Progenitor cell of endocrine pancreas (in vitro differentiated cells): ENCODE data around the gene TMEM207. TPM values are rescaled to one million over a fixed set of nuclear protein-coding genes. Genes with fewer than 3 reads are reported as not detected.
A peak's percentile ranks its signal among the peaks of the same experiment; 100 is the strongest.

Experiments
- DNase-seq: peaks from one replicate; pipeline ENCODE4 v3.0.0; 2021; ENCODE audit warnings: low spot score; ENCODE audit not compliant: unreplicated experiment
- H3K27ac Mint-ChIP-seq: 2 replicates; pipeline ENCODE4 v1.8.0; 2021; ENCODE audit warnings: mild to moderate bottlenecking, moderate library complexity, mixed read lengths
- H3K27me3 Mint-ChIP-seq: 2 replicates; pipeline ENCODE4 v1.8.0; 2021; ENCODE audit warnings: mixed read lengths
- H3K36me3 Mint-ChIP-seq: 2 replicates; pipeline ENCODE4 v1.8.0; 2022; ENCODE audit warnings: mixed read lengths; ENCODE audit not compliant: insufficient read depth
- H3K4me1 Mint-ChIP-seq: 2 replicates; pipeline ENCODE4 v1.8.0; 2021; ENCODE audit warnings: low read depth, mixed read lengths
- H3K4me3 Mint-ChIP-seq: 2 replicates; pipeline ENCODE4 v1.8.0; 2021; ENCODE audit warnings: low read depth, mild to moderate bottlenecking, moderate library complexity, mixed read lengths
- H3K9me3 Mint-ChIP-seq: 2 replicates; pipeline ENCODE4 v1.8.0; 2021; ENCODE audit warnings: low read depth, mixed read lengths
- total RNA-seq: library from RNA; stranded (reverse); gene quantifications from 2 replicates; pipeline ENCODE4 v1.2.1, GENCODE V29; 2021
- TF ChIP-seq, protein P1 (sequence below): fragments of 200-600 bp; sonication (generic); IDR thresholded peaks from one replicate; pipeline ENCODE4 v1.5.0; 2021; ENCODE audit warnings: antibody characterized with exemption, mild to moderate bottlenecking; ENCODE audit not compliant: unreplicated experiment

TMEM207 gene
- total RNA-seq, 1 donor from 2014 or later, result not detected

DNA sequence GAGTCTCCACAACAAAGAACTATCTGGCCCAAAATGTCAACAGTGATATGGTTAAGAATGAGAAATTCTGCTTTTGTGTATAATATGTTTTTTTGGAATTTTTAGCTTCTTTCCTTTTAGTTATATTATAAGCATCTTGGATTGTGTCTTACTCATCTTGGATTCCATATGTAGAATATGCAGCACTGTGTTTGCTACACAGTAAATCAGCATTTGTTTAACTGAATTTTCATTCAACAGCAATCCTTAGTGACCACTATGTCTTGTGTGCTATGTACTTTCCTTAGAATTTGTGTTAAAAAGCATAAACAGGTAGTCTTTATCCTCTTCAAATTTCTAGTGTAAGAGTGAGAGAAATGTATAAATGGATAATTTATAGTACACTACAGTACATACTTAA, 18.2 kb upstream of the TMEM207 start:
- H3K27me3 Mint-ChIP-seq, result no peaks in the 10 kb centered on the region
- H3K27ac Mint-ChIP-seq, result no peak overlapping the region
- H3K4me3 Mint-ChIP-seq, result no peak overlapping the region
- TF ChIP-seq, protein P1, sequence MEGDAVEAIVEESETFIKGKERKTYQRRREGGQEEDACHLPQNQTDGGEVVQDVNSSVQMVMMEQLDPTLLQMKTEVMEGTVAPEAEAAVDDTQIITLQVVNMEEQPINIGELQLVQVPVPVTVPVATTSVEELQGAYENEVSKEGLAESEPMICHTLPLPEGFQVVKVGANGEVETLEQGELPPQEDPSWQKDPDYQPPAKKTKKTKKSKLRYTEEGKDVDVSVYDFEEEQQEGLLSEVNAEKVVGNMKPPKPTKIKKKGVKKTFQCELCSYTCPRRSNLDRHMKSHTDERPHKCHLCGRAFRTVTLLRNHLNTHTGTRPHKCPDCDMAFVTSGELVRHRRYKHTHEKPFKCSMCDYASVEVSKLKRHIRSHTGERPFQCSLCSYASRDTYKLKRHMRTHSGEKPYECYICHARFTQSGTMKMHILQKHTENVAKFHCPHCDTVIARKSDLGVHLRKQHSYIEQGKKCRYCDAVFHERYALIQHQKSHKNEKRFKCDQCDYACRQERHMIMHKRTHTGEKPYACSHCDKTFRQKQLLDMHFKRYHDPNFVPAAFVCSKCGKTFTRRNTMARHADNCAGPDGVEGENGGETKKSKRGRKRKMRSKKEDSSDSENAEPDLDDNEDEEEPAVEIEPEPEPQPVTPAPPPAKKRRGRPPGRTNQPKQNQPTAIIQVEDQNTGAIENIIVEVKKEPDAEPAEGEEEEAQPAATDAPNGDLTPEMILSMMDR, result no peak
- no peak for DNase-seq
- H3K4me1 Mint-ChIP-seq, result peaks cover 8% of the 10 kb centered on the region
- H3K9me3 Mint-ChIP-seq, result peaks cover 18% of the 10 kb centered on the region
- H3K36me3 Mint-ChIP-seq, result peaks cover 4% of the 10 kb centered on the region

DNA sequence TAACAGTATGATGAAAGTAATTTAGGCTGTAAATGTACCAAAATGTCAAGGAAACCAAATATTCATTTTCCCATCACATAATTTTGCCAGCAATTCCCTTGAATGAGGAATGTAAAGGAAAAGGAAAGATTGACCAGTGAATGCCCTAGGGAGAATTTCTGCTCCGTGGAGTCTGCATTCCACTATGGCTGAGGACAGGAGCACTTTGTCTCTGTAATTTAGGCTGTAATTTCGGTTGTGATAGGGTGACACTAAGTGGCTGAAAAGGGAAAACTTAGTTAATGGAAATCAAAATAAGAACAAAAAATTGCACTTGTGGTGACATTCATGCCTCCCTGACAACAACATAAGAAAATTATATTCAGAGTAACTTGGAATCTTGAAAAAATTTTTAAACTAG, 8.3 kb upstream of the TMEM207 start:
- no peaks in the 10 kb centered on the region for H3K27me3 Mint-ChIP-seq
- DNase-seq, result no peak
- peaks cover 2% of the 10 kb centered on the region for H3K36me3 Mint-ChIP-seq
- peaks cover 6% of the 10 kb centered on the region for H3K9me3 Mint-ChIP-seq
- no peak overlapping the region for H3K27ac Mint-ChIP-seq
- TF ChIP-seq, protein P1, result no peak
- no peak overlapping the region for H3K4me3 Mint-ChIP-seq
- peaks cover 38% of the 10 kb centered on the region for H3K4me1 Mint-ChIP-seq

DNA sequence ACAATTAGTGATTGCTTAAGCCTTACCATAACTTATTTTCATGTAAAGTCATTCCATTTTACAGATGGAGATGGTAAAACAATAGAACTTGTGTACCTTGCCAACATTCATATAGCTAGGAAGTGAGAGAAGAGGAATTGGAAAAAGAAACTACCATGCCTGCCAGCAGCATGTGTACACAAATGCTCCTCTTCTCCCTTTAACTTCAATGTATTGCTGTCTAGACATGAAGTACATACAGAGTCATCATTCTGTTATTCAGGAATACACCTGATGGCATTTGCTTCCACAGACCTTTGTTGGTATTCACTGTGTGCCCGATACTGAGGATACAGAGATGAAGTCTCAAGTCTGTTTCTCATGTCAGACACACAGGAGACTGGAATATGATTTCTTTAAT, 7.1 kb upstream of the TMEM207 start:
- TF ChIP-seq, protein P1, result no peak
- Mint-ChIP-seq H3K4me1 (peaks cover 37% of the 10 kb centered on the region), H3K27me3 (no peaks in the 10 kb centered on the region), H3K27ac (peak overlapping the region; percentile 13), H3K36me3 (peaks cover 2% of the 10 kb centered on the region), H3K9me3 (peaks cover 6% of the 10 kb centered on the region), H3K4me3 (no peak overlapping the region)
- no peak for DNase-seq

DNA sequence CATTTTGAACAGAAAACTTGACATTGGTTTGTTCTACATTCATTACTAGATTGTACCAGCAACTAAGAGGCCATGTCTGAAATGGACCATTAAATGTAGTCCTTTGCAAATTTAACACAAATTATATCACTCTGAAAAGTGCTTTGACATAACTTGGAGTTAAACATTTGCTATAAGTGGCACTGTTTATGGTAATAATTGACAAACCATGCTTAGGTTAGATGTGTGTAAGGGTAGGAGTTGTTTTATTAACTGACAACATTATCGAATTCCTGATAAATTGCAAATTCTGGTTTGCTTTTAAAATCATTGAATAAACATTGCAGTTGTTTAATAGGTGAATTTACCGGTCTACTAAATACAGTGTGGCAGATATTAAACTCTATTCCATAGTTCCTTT, 6.1 kb upstream of the TMEM207 start:
- Mint-ChIP-seq H3K4me1 (peaks cover 37% of the 10 kb centered on the region), H3K27ac (peak overlapping the region; percentile 43), H3K9me3 (peaks cover 6% of the 10 kb centered on the region), H3K36me3 (peaks cover 2% of the 10 kb centered on the region), H3K27me3 (no peaks in the 10 kb centered on the region), H3K4me3 (no peak overlapping the region)
- TF ChIP-seq, protein P1, result no peak
- DNase-seq, result no peak

DNA sequence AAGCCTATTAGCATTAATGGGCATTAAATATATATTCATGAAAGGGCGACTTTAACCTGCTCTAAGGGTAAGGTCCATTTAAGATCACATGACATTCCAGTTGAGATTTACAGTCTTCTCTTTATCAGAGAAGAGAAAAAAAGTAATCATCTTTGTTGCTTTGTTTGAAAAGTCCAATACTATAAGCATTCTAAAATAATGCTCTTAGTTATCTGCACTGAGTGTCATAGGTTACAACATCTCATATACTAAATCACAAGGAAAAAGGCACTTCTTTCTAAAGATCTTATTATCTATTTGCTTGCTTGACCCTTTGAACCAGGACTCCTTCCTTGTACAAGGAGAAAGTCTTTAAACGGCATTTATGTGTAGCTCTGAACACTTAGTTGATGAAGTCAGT, 1.4 kb downstream of the TMEM207 start:
- no peaks in the 10 kb centered on the region for H3K36me3 Mint-ChIP-seq
- DNase-seq, result no peak
- H3K27me3 Mint-ChIP-seq, result no peaks in the 10 kb centered on the region
- H3K9me3 Mint-ChIP-seq, result no peaks in the 10 kb centered on the region
- no peak overlapping the region for H3K27ac Mint-ChIP-seq
- no peak overlapping the region for H3K4me3 Mint-ChIP-seq
- TF ChIP-seq, protein P1, result no peak
- peaks cover 24% of the 10 kb centered on the region for H3K4me1 Mint-ChIP-seq
